GM12873 (cell line): ENCODE measurements around the gene MGAM2.
A peak's percentile ranks its signal among the peaks of the same experiment; 100 is the strongest.

ENCODE experiments used
- TF ChIP-seq, protein P1 (sequence below): IDR thresholded peaks from 2 replicates; pipeline ENCODE4 v1.5.1; 2012; ENCODE audit warnings: low read depth, mild to moderate bottlenecking, moderate library complexity, low read length, control low read depth; ENCODE audit not compliant: insufficient read depth; ENCODE audit errors: missing control alignments

MGAM2 gene

DNA sequence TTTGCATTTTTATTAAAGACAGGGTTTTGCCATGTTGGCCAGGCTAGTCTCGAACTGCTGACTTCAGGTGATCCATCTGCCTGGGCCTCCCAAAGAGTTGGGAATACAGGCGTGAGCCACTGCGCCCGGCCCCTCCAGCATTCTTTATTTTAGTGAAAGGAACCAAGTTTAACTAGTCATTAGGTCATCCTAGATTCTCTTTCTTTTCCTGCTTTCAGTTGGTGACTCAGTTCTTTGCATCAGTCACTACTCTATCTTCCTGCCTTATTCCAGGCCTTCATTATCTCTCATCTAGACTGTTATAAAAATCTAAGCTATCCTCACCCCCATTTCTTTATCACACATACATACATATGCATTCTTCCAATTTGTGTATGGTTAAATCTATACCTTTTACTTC, 82.7 kb downstream of the MGAM2 start:
- TF ChIP-seq, protein P1, sequence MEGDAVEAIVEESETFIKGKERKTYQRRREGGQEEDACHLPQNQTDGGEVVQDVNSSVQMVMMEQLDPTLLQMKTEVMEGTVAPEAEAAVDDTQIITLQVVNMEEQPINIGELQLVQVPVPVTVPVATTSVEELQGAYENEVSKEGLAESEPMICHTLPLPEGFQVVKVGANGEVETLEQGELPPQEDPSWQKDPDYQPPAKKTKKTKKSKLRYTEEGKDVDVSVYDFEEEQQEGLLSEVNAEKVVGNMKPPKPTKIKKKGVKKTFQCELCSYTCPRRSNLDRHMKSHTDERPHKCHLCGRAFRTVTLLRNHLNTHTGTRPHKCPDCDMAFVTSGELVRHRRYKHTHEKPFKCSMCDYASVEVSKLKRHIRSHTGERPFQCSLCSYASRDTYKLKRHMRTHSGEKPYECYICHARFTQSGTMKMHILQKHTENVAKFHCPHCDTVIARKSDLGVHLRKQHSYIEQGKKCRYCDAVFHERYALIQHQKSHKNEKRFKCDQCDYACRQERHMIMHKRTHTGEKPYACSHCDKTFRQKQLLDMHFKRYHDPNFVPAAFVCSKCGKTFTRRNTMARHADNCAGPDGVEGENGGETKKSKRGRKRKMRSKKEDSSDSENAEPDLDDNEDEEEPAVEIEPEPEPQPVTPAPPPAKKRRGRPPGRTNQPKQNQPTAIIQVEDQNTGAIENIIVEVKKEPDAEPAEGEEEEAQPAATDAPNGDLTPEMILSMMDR = no peak

DNA sequence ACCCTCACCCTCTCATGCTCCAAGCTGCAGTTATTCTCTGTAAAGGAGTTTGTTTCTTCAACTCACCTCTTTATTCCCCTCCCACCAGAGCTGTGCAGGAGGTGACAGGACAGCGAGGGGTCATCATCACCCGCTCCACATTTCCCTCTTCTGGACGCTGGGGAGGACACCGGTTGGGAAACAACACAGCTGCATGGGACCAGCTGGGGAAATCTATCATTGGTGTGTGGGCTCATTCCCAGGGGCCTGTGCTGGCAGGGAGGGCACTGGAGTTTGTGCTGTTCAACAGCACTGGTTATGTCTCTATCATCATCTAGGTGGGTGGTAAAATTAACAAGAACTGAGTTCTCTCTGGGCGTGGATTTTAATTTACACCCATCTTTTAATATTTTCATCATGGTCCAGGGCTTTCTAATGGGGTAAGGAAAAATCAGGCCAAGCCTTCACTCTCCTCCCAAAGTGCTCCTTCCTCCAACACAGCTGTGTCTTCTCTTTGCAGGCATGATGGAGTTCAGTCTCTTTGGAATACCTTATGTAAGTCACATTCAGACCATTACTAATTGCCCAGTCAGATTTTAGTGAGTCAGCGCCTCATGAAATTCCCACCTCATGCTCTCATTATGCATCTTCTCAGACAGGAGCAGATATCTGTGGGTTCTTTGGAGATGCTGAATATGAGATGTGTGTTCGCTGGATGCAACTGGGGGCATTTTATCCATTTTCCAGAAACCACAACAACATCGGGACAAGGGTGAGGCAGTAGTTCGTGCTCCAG, 84.7 kb downstream of the MGAM2 start:
- TF ChIP-seq, protein P1 = no peak

DNA sequence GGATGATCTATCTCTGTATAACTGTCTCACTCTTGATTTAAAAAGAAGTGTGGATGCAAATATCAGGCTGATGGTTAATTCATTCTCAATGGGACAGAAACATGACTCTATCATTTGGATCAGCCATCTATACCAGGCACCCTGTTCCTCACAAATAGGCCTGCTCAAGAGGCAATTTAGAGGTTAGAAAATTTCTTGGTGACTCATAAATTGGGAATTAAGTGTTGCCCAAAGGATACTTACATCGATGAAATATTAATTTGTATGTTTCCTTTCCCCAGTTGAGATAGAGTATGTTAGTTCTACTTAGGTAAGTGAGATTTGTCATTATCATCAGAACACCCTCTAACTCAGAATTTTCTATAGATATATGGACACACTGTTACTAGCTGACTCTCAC, 88.7 kb downstream of the MGAM2 start:
- TF ChIP-seq, protein P1 = no peak

DNA sequence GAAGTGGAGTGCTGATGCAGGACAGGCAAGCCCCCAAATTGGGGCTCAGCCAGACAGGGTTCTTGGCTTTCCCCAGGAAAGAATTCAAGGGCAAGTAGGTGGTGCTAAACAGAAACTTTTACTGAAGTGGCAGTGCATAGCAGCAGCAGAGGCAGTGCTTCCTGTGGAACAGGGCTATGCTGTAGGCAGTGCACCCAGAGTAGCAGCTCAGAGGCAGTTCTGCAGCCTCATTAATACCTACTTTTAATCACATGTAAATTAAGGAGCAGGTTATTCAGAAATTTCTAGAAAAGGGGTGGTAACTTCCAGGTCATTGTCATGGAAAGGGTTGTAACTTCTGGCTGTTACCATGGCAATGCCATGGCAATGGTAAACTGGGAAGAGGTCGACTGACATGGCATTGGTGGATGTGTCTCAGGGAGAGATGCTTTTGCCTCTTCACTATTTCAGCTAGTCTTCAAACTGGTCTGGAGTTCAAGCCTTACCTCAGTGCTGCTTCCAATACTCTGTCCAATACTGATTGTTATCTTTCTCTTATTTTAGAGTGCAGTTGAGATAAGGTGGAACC, 117.1 kb downstream of the MGAM2 start:
- TF ChIP-seq, protein P1 = no peak

DNA sequence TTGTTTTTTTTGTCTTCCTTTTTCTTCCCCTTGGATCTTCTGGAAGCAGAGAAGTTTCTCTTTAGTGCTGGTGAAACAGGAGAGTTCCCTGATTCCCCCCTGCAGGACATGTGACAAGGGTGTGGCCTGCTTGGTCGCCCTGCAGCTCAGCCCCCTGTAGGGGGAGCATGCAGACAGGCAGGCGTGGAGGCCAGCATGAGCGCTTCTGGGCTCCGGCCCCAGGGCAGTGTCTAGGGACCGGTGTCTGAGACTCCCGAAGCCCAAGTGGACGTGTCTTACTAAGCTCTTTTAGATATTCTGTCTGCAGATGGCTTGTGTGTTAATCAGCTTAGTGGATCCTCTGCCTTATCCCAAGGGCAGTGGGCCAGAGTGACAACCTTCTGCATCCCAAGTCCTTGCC, 120.2 kb downstream of the MGAM2 start:
- TF ChIP-seq, protein P1 = peak; percentile 34

DNA sequence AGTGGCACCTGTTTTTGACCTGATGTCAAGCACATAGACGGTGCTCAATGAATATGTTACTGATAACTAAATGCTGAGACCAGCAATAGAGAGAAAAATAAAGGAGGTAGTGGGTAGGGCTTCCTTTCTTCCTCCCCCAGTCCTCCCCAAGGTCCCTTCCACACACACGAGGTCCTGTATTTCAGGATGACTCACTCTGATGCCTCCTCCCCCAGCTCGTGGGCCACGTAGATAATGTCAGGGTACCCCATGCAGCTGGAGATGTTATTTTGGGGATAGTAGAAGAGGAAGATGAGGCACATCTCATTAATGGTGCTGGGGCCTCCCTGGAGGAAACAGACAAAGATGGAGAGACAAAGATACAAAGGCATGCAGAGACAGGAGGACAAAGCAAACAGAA, 129.0 kb downstream of the MGAM2 start:
- TF ChIP-seq, protein P1 = no peak

DNA sequence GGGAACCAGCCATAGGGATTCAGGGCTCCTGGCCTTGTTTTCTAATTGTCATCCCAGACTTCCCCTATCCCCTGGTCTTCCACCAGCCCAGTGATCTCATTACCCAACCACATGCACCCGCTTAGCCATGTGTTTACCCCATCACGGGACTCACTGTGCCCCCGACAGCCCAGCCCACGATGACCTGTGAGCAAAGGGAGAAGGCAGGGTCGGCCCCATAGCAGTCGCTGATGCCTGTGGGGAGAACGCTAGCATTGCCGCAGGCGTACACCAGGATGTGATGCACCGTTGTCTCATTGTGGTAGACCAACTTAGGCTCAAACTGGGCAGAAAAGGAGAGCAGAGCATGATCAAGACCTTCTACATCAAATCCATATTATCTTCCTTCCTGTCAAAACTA, 132.3 kb downstream of the MGAM2 start:
- TF ChIP-seq, protein P1 = no peak
